ENCODE data around the gene ZC3H10.

DNA sequence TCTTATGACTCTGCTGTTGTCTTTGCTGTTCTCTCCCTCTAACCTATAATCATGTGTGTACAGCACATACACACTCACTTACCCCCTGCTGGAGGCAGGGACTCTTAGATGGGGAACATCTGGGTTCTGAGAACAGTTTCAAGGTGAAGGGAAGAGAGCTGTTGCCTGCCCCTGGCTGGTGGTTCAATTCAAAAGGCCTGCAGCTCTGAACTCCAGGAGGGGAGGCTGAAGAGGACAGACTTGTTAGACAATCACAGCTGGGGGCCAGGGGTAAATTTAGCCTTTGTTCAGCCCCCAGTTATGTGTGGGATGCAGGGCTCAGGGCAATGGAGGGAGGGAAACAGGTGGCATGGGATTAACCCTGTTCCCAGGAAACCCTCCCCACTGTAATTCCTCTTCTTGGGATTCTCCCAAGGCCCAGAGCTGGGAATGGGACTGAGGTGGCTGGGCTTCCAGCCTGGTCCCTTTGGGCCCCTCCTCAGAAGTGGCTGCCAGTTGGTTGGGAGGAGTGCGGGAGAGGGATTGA lies 36.2 kb downstream of the ZC3H10 start:
- TF ChIP-seq, protein P1, sequence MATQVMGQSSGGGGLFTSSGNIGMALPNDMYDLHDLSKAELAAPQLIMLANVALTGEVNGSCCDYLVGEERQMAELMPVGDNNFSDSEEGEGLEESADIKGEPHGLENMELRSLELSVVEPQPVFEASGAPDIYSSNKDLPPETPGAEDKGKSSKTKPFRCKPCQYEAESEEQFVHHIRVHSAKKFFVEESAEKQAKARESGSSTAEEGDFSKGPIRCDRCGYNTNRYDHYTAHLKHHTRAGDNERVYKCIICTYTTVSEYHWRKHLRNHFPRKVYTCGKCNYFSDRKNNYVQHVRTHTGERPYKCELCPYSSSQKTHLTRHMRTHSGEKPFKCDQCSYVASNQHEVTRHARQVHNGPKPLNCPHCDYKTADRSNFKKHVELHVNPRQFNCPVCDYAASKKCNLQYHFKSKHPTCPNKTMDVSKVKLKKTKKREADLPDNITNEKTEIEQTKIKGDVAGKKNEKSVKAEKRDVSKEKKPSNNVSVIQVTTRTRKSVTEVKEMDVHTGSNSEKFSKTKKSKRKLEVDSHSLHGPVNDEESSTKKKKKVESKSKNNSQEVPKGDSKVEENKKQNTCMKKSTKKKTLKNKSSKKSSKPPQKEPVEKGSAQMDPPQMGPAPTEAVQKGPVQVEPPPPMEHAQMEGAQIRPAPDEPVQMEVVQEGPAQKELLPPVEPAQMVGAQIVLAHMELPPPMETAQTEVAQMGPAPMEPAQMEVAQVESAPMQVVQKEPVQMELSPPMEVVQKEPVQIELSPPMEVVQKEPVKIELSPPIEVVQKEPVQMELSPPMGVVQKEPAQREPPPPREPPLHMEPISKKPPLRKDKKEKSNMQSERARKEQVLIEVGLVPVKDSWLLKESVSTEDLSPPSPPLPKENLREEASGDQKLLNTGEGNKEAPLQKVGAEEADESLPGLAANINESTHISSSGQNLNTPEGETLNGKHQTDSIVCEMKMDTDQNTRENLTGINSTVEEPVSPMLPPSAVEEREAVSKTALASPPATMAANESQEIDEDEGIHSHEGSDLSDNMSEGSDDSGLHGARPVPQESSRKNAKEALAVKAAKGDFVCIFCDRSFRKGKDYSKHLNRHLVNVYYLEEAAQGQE (IDR thresholded peaks at IDR 0.05; ENCODE audit: borderline replicate concordance), result no peak
- TF ChIP-seq, protein P2, sequence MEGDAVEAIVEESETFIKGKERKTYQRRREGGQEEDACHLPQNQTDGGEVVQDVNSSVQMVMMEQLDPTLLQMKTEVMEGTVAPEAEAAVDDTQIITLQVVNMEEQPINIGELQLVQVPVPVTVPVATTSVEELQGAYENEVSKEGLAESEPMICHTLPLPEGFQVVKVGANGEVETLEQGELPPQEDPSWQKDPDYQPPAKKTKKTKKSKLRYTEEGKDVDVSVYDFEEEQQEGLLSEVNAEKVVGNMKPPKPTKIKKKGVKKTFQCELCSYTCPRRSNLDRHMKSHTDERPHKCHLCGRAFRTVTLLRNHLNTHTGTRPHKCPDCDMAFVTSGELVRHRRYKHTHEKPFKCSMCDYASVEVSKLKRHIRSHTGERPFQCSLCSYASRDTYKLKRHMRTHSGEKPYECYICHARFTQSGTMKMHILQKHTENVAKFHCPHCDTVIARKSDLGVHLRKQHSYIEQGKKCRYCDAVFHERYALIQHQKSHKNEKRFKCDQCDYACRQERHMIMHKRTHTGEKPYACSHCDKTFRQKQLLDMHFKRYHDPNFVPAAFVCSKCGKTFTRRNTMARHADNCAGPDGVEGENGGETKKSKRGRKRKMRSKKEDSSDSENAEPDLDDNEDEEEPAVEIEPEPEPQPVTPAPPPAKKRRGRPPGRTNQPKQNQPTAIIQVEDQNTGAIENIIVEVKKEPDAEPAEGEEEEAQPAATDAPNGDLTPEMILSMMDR (IDR thresholded peaks at IDR 0.05; ENCODE audit: poor library complexity, severe bottlenecking), result no peak
- TF ChIP-seq EP300 (conservative IDR thresholded peaks at IDR 0.05; ENCODE audit: poor library complexity, severe bottlenecking), result no peak
- TF ChIP-seq RAD21 (conservative IDR thresholded peaks at IDR 0.05), result no peak
- TF ChIP-seq EZH2 (IDR thresholded peaks at IDR 0.05; ENCODE audit: borderline replicate concordance, insufficient read depth, low read length, poor library complexity, severe bottlenecking), result no peak
- no peak for TF ChIP-seq MXI1 (conservative IDR thresholded peaks at IDR 0.05; ENCODE audit: poor library complexity, severe bottlenecking)

Data from neural cell (in vitro differentiated cells).